ENCODE results near the gene LDLRAP1.
"Not testable (repeated sequence)": the region's sequence is repeated elsewhere in the genome, so short reads cannot be mapped to it uniquely, and the experiment has no call there.

The LDLRAP1 gene

DNA sequence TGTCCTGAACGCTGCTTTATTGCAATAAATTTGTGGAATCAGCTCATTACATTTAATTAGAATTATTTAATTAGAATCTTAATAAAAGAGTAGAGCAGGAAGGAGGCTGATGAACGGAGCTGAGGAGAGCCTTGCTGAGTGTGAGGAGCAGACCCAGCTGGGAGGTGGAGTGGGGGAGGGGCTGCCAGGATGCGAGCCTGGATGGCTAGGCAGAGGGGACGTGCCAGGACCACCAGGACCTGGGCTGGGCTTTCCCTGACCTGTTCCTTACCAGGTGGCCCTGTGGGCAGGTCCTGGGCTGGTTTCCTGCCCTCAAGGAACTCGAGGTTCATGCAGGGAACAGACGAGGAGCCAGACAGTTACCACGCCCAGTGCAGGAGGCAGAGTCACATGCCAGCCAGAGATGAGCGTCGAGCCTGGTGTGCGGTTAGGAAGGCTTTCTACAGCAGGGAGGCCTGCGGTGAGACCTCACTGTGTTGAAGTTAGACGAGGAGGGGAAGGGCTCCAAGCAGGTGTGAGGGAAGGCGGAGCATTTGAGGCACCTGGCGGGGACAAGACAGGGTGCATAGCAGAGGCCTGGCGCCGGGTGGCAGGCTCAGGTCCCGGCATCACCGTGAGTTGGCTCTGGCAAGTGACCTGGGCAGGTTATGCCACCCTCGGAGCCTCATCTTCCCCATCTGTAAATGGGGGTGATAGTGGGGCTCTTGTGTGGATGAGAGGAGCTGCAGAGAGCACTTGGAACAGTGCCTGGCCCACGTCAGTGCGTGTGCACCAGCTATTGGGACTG, 33.9 kb downstream of the LDLRAP1 start:
- Histone ChIP-seq H3K9me3 (ENCODE audit: control insufficient read depth in 2 of 2, low read length in 2 of 2) (no peaks in the 10 kb centered on the region), H3K9ac (ENCODE audit: low read length in 2 of 2) (no peak overlapping the region), H3K4me1 (ENCODE audit: control insufficient read depth, insufficient read depth, low read length) (peaks cover 12% of the 10 kb centered on the region), H3K27me3 (ENCODE audit: control insufficient read depth in 1 of 2, insufficient read depth in 2 of 2, low read length in 2 of 2) (peaks cover 2 to 6% of the 10 kb centered on the region in 2 donors), H3K4me3 (ENCODE audit: low read length in 2 of 2) (no peak overlapping the region), H3K36me3 (ENCODE audit: control insufficient read depth in 2 of 2, insufficient read depth in 2 of 2, low read length in 2 of 2) (no peaks in the 10 kb centered on the region), H3K27ac (ENCODE audit: low read length) (no peak overlapping the region)

DNA sequence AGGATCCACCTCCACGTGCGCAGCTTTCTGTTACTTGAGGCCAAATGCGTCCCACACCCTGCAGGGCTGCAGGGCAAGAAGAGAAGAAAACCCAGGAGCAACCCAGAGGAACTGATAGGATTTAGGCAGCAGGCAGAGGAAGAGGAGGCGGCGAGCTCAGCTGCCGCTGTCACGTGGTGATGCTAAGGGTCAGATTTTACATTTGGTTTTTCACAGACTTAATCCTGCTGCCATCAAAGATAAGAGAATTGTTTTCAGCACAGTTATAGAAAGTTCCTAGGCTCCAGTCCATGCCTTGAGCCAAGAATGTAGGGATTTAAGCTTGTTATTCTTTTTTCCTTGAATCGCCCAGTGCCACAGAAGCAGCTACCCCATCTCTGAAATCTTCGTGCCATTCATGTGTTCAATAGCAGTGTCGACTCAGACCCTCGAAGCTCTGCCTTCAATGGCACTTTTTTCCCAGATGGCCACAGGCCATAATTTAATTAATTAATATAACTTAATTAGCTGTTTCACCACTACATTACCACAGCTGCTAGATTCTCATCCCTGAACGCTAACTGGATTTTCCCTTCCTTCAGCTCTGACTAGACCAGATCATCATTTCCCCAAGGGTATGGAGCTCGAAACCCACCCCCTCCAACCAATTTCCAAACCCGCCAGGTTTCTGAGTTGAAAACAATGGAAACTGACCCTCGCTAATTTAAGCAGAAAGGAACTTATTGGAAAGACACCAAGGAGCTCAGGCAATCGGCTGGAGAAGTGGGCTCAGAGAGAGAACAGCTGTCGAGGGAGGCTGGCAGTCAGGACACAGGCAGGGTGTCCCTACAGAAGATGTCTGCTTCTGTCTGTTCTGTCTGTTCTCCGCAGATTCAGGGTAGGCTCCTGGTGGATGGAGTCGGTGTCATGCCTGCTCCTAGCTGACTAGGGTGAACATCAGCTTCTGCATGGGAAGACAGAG, 36.2 kb downstream of the LDLRAP1 start:
- H3K27ac ChIP-seq (ENCODE audit: low read length): no peak overlapping the region
- H3K9me3 ChIP-seq (ENCODE audit: control insufficient read depth in 2 of 2, low read length in 2 of 2): no peaks in the 10 kb centered on the region
- no peaks in the 10 kb centered on the region for H3K4me1 ChIP-seq (ENCODE audit: control insufficient read depth, insufficient read depth, low read length)
- no peak overlapping the region for H3K4me3 ChIP-seq (ENCODE audit: low read length in 2 of 2)
- no peaks in the 10 kb centered on the region for H3K36me3 ChIP-seq (ENCODE audit: control insufficient read depth in 2 of 2, insufficient read depth in 2 of 2, low read length in 2 of 2)
- H3K27me3 ChIP-seq (ENCODE audit: control insufficient read depth in 1 of 2, insufficient read depth in 2 of 2, low read length in 2 of 2): no peaks in the 10 kb centered on the region
- H3K9ac ChIP-seq (ENCODE audit: low read length in 2 of 2): no peak overlapping the region

DNA sequence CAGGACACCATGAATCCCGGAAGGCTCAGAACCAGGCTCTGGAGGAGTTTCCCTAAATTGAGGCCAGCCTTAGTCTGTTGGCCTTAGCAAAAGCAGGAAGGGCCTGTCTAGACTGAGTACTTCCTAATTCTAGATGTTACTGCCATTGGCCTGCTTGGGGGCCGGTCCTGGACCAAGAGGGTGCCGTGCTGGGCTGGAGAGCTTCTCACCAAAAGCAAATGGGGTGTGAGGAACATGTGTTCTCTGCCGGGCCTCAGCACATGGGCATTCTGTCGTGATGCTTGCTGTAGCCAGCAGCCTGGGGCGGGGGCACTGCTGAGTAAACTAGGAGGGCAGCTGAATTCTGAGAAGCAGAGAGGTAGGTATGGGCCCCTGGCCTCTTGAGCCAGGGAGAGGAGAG, 37.5 kb downstream of the LDLRAP1 start:
- no peaks in the 10 kb centered on the region for H3K36me3 ChIP-seq (ENCODE audit: control insufficient read depth in 2 of 2, insufficient read depth in 2 of 2, low read length in 2 of 2)
- no peaks in the 10 kb centered on the region for H3K9me3 ChIP-seq (ENCODE audit: control insufficient read depth in 2 of 2, low read length in 2 of 2)
- no peak overlapping the region for H3K27ac ChIP-seq (ENCODE audit: low read length)
- H3K27me3 ChIP-seq (ENCODE audit: control insufficient read depth in 1 of 2, insufficient read depth in 2 of 2, low read length in 2 of 2): no peaks in the 10 kb centered on the region
- H3K9ac ChIP-seq (ENCODE audit: low read length in 2 of 2): no peak overlapping the region
- H3K4me1 ChIP-seq (ENCODE audit: control insufficient read depth, insufficient read depth, low read length): no peaks in the 10 kb centered on the region
- no peak overlapping the region for H3K4me3 ChIP-seq (ENCODE audit: low read length in 2 of 2)

DNA sequence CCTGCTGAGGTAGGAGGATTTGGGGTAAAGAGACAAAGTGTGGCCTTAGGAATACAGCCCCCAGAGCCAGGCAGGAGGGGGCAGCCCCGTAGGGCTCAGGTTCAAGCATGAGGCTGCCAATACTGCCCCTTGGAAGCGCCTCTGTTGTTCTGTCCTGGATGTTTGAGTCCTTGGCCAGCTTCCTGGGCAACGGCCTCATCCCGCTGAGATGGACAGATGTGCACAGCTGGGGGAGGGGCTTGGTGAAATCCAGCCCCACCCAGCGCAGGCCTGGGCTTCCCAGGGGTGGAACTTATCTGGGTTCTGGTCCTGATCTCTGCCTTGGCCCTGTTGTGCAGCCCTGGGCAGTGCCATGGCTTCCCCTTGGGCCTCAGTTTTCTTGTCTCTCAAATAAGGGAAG, 38.4 kb downstream of the LDLRAP1 start:
- Histone ChIP-seq H3K27ac (ENCODE audit: low read length) (no peak overlapping the region), H3K4me3 (ENCODE audit: low read length in 2 of 2) (no peak overlapping the region), H3K27me3 (ENCODE audit: control insufficient read depth in 1 of 2, insufficient read depth in 2 of 2, low read length in 2 of 2) (no peaks in the 10 kb centered on the region), H3K36me3 (ENCODE audit: control insufficient read depth in 2 of 2, insufficient read depth in 2 of 2, low read length in 2 of 2) (no peaks in the 10 kb centered on the region), H3K4me1 (ENCODE audit: control insufficient read depth, insufficient read depth, low read length) (no peaks in the 10 kb centered on the region), H3K9ac (ENCODE audit: low read length in 2 of 2) (no peak overlapping the region), H3K9me3 (ENCODE audit: control insufficient read depth in 2 of 2, low read length in 2 of 2) (no peaks in the 10 kb centered on the region)

DNA sequence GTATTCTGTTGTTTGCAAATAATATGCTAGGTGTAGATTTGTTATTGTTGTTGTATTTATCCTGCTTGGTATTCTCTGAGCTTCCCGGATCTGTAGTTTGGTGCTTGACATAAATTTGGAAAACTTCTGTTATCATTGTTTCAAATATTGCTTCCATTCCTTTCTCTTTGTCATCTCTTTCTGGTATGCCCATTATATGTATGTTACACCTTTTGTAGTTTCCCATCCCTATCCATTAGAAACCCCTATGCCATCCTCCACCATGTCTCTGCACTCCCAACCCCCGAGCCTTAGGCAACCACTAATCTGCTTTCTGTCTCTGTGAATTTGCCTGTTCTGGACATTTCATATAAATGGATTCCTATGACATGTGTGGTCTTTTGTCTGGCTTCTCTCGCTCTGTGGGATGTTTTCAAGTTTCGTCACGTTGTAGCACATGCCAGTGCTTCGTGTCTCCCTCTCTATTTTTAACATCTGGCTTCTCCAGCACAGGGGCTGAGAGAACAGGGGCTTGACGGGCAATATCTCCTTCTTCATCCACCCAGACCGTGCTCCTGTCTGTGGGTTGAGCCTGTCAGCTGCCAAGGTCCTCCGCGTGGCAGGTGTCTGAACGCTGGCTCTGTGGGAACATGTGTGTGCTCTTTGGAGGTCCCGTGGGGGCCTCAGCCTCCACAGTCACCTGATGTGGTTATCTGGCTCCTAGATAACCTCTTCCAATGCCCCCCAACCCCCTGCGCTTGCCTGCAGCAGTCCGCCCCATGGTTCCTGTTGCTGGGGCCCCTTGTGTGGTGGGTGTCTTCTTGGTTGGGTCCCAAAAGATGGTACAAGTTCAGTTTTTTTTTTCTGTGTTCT, 40.3 kb downstream of the LDLRAP1 start:
- Histone ChIP-seq H3K9ac (ENCODE audit: low read length in 2 of 2) (no peak overlapping the region), H3K27ac (ENCODE audit: low read length) (no peak overlapping the region), H3K4me1 (ENCODE audit: control insufficient read depth, insufficient read depth, low read length) (no peaks in the 10 kb centered on the region), H3K27me3 (ENCODE audit: control insufficient read depth in 1 of 2, insufficient read depth in 2 of 2, low read length in 2 of 2) (no peaks in the 10 kb centered on the region), H3K36me3 (ENCODE audit: control insufficient read depth in 2 of 2, insufficient read depth in 2 of 2, low read length in 2 of 2) (no peaks in the 10 kb centered on the region), H3K4me3 (ENCODE audit: low read length in 2 of 2) (no peak overlapping the region), H3K9me3 (ENCODE audit: control insufficient read depth in 2 of 2, low read length in 2 of 2) (no peaks in the 10 kb centered on the region)

DNA sequence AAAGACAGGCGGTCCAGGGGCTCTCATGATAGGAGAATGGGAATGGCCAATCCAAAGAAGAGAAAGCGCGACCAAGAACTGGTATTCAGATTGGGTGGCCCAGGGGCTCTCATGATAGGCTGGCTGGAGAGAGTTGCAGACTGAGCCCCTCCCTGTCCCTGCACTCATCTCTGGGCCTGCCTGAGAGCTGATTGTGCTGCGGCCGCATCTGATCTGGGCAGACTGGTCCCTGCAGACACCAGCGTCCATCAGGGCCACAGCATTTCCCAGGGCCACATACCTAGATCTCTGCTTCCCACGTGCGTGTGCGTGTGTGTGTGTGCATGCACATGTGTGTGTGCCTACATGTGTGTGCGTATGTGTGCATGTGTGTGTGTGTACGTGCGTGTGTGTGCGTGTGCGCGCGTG, 42.8 kb downstream of the LDLRAP1 start:
- no peak overlapping the region for H3K27ac ChIP-seq (ENCODE audit: low read length)
- H3K4me1 ChIP-seq (ENCODE audit: control insufficient read depth, insufficient read depth, low read length): peaks cover 15% of the 10 kb centered on the region
- no peak overlapping the region for H3K4me3 ChIP-seq (ENCODE audit: low read length in 2 of 2)
- H3K27me3 ChIP-seq (ENCODE audit: control insufficient read depth in 1 of 2, insufficient read depth in 2 of 2, low read length in 2 of 2): no peaks in the 10 kb centered on the region
- no peaks in the 10 kb centered on the region for H3K9me3 ChIP-seq (ENCODE audit: control insufficient read depth in 2 of 2, low read length in 2 of 2)
- no peak overlapping the region for H3K9ac ChIP-seq (ENCODE audit: low read length in 2 of 2)
- no peaks in the 10 kb centered on the region for H3K36me3 ChIP-seq (ENCODE audit: control insufficient read depth in 2 of 2, insufficient read depth in 2 of 2, low read length in 2 of 2)

DNA sequence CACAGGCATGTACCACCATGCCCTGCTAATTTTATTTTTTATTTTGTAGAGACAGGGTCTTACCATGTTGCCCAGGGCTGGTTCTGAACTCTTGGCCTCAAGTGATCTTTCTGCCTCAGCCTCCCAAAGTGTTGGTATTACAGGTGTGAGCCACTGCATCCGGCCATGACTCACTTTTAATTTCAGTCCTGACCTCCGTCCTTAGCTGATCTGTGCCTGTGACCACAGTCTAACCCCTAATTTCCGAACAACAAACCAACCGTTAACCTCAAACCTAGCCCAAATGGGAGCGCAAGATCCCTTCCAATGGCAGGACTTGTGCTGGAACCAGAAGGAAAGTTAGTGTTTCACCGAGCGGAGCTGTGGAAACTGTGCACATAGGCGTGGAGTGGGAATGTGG, 43.9 kb downstream of the LDLRAP1 start:
- no peak overlapping the region for H3K4me3 ChIP-seq (ENCODE audit: low read length in 2 of 2)
- H3K27ac ChIP-seq (ENCODE audit: low read length): no peak overlapping the region
- H3K4me1 ChIP-seq (ENCODE audit: control insufficient read depth, insufficient read depth, low read length): peaks cover 15% of the 10 kb centered on the region
- H3K9ac ChIP-seq (ENCODE audit: low read length in 2 of 2): no peak overlapping the region
- H3K27me3 ChIP-seq (ENCODE audit: control insufficient read depth in 1 of 2, insufficient read depth in 2 of 2, low read length in 2 of 2): no peaks in the 10 kb centered on the region
- no peaks in the 10 kb centered on the region for H3K9me3 ChIP-seq (ENCODE audit: control insufficient read depth in 2 of 2, low read length in 2 of 2)
- no peaks in the 10 kb centered on the region for H3K36me3 ChIP-seq (ENCODE audit: control insufficient read depth in 2 of 2, insufficient read depth in 2 of 2, low read length in 2 of 2)

DNA sequence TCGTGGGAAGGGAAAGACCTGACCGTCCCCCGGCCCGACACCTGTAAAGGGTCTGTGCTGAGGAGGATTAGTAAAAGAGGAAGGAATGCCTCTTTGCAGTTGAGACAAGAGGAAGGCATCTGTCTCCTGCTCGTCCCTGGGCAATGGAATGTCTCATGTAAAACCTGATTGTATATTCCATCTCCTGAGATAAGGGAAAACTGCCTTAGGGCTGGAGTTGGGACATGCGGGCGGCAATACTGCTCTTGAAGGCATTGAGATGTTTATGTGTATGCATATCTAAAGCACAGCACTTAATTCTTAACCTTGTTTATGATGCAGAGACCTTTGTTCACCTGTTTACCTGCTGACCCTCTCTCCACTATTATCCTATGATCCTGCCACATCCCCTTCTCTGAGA, 44.8 kb downstream of the LDLRAP1 start:
- not testable (repeated sequence) for H3K9ac ChIP-seq (ENCODE audit: low read length in 2 of 2); H3K4me3 ChIP-seq (ENCODE audit: low read length in 2 of 2); H3K9me3 ChIP-seq (ENCODE audit: control insufficient read depth in 2 of 2, low read length in 2 of 2); H3K27me3 ChIP-seq (ENCODE audit: control insufficient read depth in 1 of 2, insufficient read depth in 2 of 2, low read length in 2 of 2); H3K27ac ChIP-seq (ENCODE audit: low read length); H3K36me3 ChIP-seq (ENCODE audit: control insufficient read depth in 2 of 2, insufficient read depth in 2 of 2, low read length in 2 of 2)
- peaks cover 15% of the 10 kb centered on the region for H3K4me1 ChIP-seq (ENCODE audit: control insufficient read depth, insufficient read depth, low read length)

DNA sequence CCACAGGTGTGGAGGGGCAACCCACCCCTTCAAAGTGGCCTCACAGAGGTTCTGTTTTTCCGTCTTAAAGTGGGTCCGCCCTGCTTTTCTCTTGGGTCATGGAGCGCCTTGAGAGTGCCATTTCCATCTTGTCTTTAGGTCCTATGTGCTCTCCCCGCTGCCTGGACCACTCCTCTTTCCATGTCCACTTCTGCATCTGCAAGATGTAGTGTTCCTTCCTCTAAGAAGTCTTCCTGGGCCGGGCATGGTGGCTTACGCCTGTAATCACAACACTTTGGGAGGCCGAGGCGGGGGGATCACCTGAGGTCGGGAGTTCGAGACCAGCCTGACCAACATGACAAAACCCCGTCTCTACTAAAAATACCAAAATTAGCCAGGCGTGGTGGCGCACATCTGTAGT, 45.4 kb downstream of the LDLRAP1 start:
- H3K9me3 ChIP-seq (ENCODE audit: control insufficient read depth in 2 of 2, low read length in 2 of 2); H3K27me3 ChIP-seq (ENCODE audit: control insufficient read depth in 1 of 2, insufficient read depth in 2 of 2, low read length in 2 of 2); H3K27ac ChIP-seq (ENCODE audit: low read length); H3K9ac ChIP-seq (ENCODE audit: low read length in 2 of 2); H3K4me3 ChIP-seq (ENCODE audit: low read length in 2 of 2); H3K36me3 ChIP-seq (ENCODE audit: control insufficient read depth in 2 of 2, insufficient read depth in 2 of 2, low read length in 2 of 2): not testable (repeated sequence)
- H3K4me1 ChIP-seq (ENCODE audit: control insufficient read depth, insufficient read depth, low read length): peaks cover 15% of the 10 kb centered on the region

DNA sequence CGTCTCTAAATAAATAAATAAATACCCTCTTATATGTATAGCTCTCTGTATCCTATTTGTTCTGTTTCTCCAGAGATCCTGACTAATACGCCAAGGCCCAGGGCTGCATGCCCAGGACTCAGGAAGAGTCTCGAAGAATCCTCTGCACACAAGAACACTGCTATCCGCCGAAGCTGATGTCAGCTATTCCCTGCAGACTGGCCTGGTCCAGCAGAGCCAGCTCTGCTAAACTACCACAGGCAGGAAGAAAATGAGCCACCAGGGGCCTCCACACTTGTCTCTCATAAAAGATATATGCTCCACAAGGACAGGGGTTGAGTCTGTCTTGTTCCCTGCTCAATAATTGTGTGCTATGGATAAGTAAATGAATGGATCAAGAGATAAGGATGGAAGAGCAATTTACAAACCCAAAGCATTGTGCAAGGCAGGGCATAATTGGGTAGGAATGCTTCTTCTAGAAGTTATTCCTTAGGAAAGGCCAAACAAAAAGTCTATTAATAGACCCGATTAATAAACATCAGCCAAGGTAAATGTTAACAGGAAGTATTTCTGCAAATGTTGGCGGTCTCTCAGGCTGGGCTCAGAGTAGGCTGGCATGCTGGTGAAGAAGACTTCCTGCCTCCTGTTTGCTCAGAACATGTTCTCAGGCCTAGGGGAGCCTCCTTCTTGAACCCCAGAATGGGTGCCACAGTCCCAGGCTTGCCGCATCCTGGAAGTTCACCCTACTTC, 46.9 kb downstream of the LDLRAP1 start:
- H3K4me3 ChIP-seq (ENCODE audit: low read length in 2 of 2): peak overlapping the region in 1 of 2 donors; percentile 3
- no peaks in the 10 kb centered on the region for H3K9me3 ChIP-seq (ENCODE audit: control insufficient read depth in 2 of 2, low read length in 2 of 2)
- H3K27me3 ChIP-seq (ENCODE audit: control insufficient read depth in 1 of 2, insufficient read depth in 2 of 2, low read length in 2 of 2): no peaks in the 10 kb centered on the region
- H3K9ac ChIP-seq (ENCODE audit: low read length in 2 of 2): no peak overlapping the region
- peak overlapping the region; percentile 49 for H3K27ac ChIP-seq (ENCODE audit: low read length)
- no peaks in the 10 kb centered on the region for H3K36me3 ChIP-seq (ENCODE audit: control insufficient read depth in 2 of 2, insufficient read depth in 2 of 2, low read length in 2 of 2)
- H3K4me1 ChIP-seq (ENCODE audit: control insufficient read depth, insufficient read depth, low read length): peaks cover 15% of the 10 kb centered on the region
